AG09319 (cell line): ENCODE results near the gene TMPRSS13.

Source experiments
- DNase-seq: peaks from one replicate; pipeline ENCODE4 v3.0.0-alpha.2; 2010; ENCODE audit warnings: low read depth; ENCODE audit errors: extremely low read depth
- TF ChIP-seq, protein P1 (sequence below): IDR thresholded peaks from 2 replicates; pipeline ENCODE4 v1.5.1; 2011; ENCODE audit warnings: low read depth, mild to moderate bottlenecking, inconsistent platforms, low read length, moderate library complexity

The TMPRSS13 gene

DNA sequence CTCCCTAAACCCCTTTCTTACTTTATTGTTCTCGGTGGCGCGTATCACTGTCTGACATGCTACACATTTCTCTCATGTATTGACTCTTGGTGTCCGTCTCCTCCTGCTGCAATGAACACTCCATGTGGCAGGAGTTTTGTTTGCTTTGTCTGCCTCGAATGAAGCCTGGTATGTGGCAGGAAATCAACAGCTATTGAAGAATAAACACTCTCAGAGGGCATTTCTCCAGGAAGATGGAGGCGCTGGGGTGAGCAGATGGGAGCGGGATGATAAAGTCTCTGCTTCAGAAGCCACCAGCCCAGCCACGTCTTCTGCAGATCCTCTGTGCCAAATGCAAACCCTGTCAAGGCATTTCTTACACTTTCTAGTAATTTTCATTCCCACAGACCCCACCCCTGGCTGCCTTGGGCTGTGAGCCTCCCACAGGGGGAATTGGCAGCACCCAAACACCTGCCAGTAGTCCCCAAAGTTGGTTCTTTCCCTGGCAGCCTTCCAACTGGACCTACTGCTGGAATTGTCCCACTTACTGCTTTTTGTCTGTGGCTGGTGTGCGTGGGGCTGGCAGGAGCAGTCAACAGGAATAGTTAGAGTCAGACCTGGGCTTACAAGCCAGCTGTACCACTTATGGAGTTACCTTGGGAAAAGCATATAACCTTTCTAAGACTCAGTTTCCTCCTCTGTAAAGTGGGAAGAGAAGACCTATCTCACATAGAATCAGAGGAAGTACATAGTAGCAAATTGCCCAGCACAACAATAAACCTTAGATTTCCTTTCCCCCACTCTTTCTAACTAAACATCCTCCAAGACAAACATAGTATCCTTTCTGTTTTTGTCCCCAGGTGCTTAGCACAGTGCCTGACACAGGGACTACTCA is 43.7 kb upstream of the TMPRSS13 start:
- TF ChIP-seq, protein P1, sequence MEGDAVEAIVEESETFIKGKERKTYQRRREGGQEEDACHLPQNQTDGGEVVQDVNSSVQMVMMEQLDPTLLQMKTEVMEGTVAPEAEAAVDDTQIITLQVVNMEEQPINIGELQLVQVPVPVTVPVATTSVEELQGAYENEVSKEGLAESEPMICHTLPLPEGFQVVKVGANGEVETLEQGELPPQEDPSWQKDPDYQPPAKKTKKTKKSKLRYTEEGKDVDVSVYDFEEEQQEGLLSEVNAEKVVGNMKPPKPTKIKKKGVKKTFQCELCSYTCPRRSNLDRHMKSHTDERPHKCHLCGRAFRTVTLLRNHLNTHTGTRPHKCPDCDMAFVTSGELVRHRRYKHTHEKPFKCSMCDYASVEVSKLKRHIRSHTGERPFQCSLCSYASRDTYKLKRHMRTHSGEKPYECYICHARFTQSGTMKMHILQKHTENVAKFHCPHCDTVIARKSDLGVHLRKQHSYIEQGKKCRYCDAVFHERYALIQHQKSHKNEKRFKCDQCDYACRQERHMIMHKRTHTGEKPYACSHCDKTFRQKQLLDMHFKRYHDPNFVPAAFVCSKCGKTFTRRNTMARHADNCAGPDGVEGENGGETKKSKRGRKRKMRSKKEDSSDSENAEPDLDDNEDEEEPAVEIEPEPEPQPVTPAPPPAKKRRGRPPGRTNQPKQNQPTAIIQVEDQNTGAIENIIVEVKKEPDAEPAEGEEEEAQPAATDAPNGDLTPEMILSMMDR = no peak
- no peak for DNase-seq

DNA sequence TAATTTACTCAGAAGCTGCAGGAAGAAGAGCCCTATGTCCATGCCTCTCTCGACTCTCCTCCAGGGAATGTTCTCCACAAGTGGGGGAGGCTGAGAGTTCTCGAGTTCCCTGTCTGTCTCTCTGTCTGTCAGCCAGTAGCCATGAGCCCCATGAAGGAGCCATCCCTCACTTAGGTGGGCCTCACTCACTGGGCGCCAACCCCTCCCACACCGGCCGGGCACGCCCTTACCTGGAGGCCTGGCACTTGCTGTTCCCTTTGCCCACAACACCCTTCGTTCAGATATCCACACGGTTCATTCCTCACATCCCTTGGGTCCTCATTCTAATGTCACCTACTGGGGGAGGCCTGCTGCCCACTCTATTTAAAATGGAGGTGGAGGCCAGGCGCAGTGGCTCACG is 42.8 kb upstream of the TMPRSS13 start:
- no peak for DNase-seq
- TF ChIP-seq, protein P1 = no peak

DNA sequence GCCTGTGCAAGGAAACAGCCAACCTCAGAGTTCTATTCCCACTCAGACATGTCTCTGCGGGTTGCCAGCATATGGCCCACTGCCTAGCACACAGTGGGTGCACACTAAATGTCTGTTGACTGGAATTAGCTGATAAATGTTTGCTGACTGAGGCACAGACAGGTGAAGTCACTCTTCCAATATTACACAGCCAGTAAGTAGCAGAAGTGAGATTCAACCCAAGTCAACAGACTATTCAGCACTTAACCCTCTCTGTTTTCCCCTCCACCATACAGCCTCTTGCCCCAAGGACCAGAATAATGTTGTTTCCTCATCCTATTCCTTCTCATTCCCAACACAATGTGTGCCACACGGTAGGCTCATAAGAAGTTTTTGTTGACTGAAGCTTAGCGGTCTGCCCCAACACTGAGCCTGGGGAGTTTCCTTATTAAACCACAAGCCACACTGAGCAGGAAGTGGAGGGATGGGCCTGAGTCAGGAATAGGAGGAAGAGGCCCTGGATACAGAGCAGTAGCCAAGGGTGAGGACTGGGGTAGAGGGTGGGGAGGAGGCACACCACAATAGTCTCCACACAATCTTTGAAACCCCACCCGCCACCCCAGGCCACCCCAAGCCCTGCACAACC is 41.3 kb upstream of the TMPRSS13 start:
- TF ChIP-seq, protein P1 = no peak
- DNase-seq = no peak

DNA sequence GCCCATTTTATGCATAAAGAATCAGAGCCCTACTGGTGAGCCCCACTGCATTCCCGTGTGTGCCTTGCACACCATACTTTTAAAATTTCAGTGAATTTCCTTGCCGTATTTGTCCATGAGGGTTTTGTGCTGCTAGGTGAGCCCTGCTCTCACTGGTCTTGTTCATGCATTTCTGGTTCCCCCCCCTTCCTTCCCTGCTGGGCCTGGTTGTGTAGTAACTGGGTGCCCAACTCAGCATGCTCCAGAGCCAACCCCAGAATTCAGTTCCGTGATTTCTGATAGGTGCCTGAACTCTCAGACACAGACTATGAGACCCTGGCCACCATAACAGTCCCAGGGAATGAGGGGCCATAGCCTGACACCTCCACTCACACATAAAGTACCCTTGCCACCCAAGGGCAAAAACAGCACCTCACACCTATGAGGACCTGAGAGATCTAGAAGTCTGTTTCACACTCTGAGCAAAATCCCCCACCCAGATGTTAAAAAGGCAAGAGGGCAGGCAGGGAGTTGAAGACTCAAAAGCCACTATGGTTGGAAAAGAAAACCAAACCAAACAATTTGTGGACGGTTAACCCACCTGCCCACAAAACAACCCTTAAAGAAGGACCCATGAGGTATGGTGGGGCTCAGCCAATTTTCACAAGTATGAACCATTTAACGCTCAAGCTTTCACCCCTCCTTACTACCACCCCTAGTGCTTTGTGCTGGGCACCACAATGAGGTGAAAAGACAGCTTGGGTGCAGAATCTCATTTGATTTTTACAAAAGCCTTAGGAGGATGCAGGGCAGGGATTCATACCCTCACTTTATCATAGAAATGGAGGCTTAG is 40.2 kb upstream of the TMPRSS13 start:
- no peak for DNase-seq
- TF ChIP-seq, protein P1 = no peak

DNA sequence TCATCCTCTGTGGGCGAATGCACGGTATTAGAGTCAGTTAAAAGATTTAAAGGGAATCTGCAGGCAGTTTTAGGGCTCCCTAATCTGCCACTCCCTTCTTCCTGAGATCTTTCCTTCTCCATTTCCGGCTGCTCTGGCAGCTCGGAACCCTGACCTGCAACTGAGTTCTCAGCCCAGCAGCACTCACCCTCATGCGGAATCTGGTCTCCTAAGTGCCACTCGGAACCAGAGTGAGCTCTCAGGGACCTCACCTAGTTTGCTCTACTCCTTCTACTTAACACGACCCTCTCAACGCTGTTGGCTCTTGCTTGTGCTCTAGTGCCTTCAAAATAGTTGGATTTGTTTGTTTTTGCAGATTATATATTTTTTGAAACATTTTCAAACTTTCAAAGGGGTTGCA is 37.7 kb upstream of the TMPRSS13 start:
- TF ChIP-seq, protein P1 = no peak

DNA sequence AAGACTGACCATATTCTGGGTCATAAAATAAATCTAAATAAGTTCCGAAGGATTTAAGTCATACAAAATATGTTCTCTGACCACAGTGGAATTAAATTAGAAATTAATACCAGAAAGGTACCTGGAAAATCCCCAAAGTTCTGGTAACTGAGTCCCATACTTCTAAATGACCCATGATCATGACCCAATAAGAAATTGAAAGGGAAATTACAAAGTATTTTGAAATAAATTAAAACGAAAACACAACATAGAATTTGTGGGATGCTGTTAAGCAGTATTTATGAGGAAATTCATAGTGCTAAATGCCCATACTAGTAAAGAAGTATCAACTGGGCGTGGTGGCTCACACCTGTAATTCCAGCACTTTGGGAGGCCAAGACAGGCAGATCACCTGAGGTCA is 33.6 kb upstream of the TMPRSS13 start:
- DNase-seq = no peak
- TF ChIP-seq, protein P1 = no peak

More for the DNA sequence above, 37.7 kb upstream of the TMPRSS13 start:
- no peak for DNase-seq
